Left lung (tissue), 10 donors: ENCODE measurements around the gene MT1F. TPM values are rescaled to one million over a fixed set of nuclear protein-coding genes. Genes with fewer than 3 reads are reported as not detected.
"Not testable (repeated sequence)": the region's sequence is repeated elsewhere in the genome, so short reads cannot be mapped to it uniquely, and the experiment has no call there.

Experiments used
- ATAC-seq: fragments of 200-7000 bp; cut with Tn5 transposase; one replicate; pipeline ENCODE4 v1.9.1; 2020; ENCODE audit warnings: moderate library complexity
- DNase-seq, 4 donors: peaks; one replicate each; pipeline ENCODE4 v3.0.0-alpha.2; 2013 to 2020
- H3K27ac ChIP-seq, 2 donors: fragments of 200-600 bp; sonication (generic) in 1 of 2; one replicate each; pipeline versions ENCODE4 v1.5.0 to v1.8.0; 2020 to 2021
- H3K27me3 ChIP-seq, 2 donors: fragments of 200-600 bp; sonication (generic) in 1 of 2; one replicate each; pipeline versions ENCODE4 v1.5.0 to v1.8.0; 2020 to 2021
- H3K36me3 ChIP-seq, 2 donors: fragments of 200-600 bp; sonication (generic) in 1 of 2; one replicate each; pipeline versions ENCODE4 v1.5.0 to v1.8.0; 2020 to 2021
- H3K4me1 ChIP-seq, 2 donors: fragments of 200-600 bp; one replicate each; pipeline ENCODE4 v1.8.0; 2021
- H3K4me3 ChIP-seq, 2 donors: fragments of 200-600 bp; sonication (generic) in 1 of 2; one replicate each; pipeline versions ENCODE4 v1.5.0 to v1.8.0; 2020 to 2021; ENCODE audit warnings: mild to moderate bottlenecking in 1 of 2
- H3K9me3 ChIP-seq, 2 donors: fragments of 200-600 bp; sonication (generic) in 1 of 2; one replicate each; pipeline versions ENCODE4 v1.5.0 to v1.8.0; 2020 to 2021
- intact Hi-C, 2 donors: fragments of 100-400 bp; cut with DNase I; formaldehyde crosslinking; loops; one replicate each; pipeline versions ENCODE4 v1.11.2 to v1.14.2; 2022
- polyA plus RNA-seq, 6 donors: library from polyadenylated mRNA; unstranded; fragments of 120-200 nt; gene quantifications; one replicate each; pipeline ENCODE4 v1.2.1, GENCODE V29; 2013; ENCODE audit not compliant: insufficient read length in 6 of 6
- total RNA-seq, 2 donors: library from RNA; stranded (reverse); fragmentation: NEBNext Ultra II Directional; extraction: Animal tissue kit (Norgen Biotek cat#: 25700); gene quantifications; one replicate each; pipeline ENCODE4 v1.2.1, GENCODE V29; 2021
- TF ChIP-seq, protein P1 (sequence below), 2 donors: fragments of 200-600 bp; sonication (generic) in 1 of 2; IDR thresholded peaks; one replicate each; pipeline versions ENCODE4 v1.5.0 to v1.8.0; 2021; ENCODE audit warnings: antibody characterized with exemption in 2 of 2
- donor health status: DM: no; HTN: yes; CAD: no.
- donor health status: DM: no; HTN: no; CAD: no.

MT1F gene
- total and polyA plus RNA-seq, 8 donors, result 4.2 to 14.8 (median 7.5) TPM

DNA sequence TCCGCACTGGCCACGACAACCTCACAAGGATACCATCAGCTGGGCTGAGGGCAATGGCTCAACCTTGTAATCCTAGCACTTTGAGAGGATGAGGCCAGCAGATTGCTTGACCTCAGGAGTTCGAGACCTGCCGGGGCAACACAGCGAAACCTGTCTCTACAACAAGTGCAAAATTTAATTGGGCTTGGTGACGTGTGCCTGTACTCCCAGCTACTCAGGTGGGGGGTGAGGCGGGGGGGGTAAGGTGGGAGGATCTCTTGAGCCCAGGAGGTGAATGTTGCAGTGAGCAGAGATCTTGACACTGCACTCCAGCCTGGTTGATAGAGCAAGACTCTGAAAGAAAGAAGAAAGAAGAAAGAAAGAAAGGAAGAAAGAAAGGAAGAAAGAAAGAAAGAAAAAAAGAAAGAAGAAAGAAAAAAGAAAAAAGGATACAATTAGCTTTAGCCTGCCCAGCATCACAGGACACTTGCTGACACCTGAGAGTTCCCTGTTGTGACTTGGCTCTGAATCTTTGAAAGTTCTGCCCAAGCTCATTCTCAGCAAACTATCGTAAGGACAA lies 37.3 kb upstream of the MT1F start:
- DNase-seq, result no peak
- intact Hi-C loops, result no loop called here
- Histone ChIP-seq H3K4me1 (peaks cover 0 to 21% of the 10 kb centered on the region in 2 donors), H3K27me3 (peaks cover 0 to 44% of the 10 kb centered on the region in 2 donors), H3K4me3 (no peak overlapping the region), H3K27ac (no peak overlapping the region), H3K9me3 (no peaks in the 10 kb centered on the region), H3K36me3 (no peaks in the 10 kb centered on the region)
- TF ChIP-seq, protein P1, sequence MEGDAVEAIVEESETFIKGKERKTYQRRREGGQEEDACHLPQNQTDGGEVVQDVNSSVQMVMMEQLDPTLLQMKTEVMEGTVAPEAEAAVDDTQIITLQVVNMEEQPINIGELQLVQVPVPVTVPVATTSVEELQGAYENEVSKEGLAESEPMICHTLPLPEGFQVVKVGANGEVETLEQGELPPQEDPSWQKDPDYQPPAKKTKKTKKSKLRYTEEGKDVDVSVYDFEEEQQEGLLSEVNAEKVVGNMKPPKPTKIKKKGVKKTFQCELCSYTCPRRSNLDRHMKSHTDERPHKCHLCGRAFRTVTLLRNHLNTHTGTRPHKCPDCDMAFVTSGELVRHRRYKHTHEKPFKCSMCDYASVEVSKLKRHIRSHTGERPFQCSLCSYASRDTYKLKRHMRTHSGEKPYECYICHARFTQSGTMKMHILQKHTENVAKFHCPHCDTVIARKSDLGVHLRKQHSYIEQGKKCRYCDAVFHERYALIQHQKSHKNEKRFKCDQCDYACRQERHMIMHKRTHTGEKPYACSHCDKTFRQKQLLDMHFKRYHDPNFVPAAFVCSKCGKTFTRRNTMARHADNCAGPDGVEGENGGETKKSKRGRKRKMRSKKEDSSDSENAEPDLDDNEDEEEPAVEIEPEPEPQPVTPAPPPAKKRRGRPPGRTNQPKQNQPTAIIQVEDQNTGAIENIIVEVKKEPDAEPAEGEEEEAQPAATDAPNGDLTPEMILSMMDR (IDR thresholded peaks at IDR 0.05), result no peak
- ATAC-seq, result no peak

DNA sequence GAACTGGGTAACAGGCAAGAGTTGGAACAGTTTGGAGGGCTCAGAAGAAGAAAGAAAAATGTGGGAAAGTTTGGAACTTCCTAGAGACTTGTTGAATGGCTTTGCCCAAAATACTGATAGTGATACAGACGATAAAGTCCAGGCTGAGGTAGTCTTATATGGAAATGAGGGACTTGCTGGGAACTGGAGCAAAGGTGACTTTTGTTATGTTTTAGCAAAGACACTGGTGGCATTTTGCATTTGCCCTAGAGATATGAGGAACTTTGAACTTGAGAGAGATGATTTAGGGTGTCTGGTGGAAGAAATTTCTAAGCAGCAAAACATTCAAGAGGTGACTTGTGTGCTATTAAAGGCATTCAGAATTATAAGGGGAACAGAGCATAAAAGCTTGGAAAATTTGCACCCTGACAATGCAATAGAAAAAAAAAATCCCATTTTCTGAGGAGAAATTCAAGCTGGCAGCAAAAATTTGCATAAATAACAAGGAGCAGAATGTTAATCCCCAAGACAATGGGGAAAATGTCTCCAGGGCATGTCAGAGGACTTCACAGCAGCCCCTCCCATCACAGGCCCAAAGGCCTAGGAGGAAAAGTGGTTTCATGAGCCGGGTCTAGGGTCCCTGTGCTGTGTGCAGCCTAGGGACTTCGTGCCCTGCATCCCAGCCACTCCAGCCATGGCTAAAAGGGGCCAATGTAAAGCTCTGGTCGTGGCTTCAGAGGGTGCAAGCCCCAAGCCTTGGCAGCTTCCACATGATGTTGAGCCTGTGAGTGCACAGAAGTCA lies 35.9 kb upstream of the MT1F start:
- H3K36me3 ChIP-seq, H3K4me3 ChIP-seq, H3K9me3 ChIP-seq, ATAC-seq, H3K27ac ChIP-seq, DNase-seq, intact Hi-C loops: not testable (repeated sequence)
- H3K4me1 ChIP-seq, result peaks cover 5 to 32% of the 10 kb centered on the region in 2 donors
- peaks cover 0 to 54% of the 10 kb centered on the region in 2 donors for H3K27me3 ChIP-seq

DNA sequence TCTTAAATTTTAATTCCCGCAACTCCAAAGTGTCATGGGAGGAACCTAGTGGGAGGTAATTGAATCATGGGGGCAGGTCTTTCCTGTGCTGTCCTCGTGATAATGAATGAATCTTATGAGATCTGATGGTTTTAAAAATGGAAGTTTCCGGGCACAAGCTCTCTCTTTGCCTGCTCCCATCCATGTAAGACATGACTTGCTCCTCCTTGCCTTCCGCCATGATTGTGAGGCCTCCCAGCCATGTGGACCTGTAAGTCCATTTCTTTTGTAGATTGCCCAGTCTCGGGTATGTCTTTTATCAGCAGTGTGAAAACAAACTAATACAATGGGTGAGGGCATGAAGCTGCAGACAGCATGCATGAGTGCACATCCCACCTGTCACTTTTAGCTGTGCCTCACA lies 34.6 kb upstream of the MT1F start:
- H3K27ac ChIP-seq, DNase-seq, ATAC-seq, H3K9me3 ChIP-seq, intact Hi-C loops, H3K4me3 ChIP-seq, H3K36me3 ChIP-seq: not testable (repeated sequence)
- H3K4me1 ChIP-seq, result peaks cover 5 to 23% of the 10 kb centered on the region in 2 donors
- H3K27me3 ChIP-seq, result peaks cover 0 to 54% of the 10 kb centered on the region in 2 donors

GRCh38 chr16:56623637-56624036 lies 34.1 kb upstream of the MT1F start:
- intact Hi-C loops, result no loop called here
- H3K4me3 ChIP-seq, result no peak overlapping the region
- ATAC-seq (no peak), DNase-seq (no peak)
- H3K27me3 ChIP-seq, result peaks cover 0 to 51% of the 10 kb centered on the region in 2 donors
- peaks cover 5 to 23% of the 10 kb centered on the region in 2 donors for H3K4me1 ChIP-seq
- H3K27ac ChIP-seq, result no peak overlapping the region
- no peaks in the 10 kb centered on the region for H3K9me3 ChIP-seq
- H3K36me3 ChIP-seq, result no peaks in the 10 kb centered on the region
- TF ChIP-seq, protein P1 (IDR thresholded peaks at IDR 0.05), result no peak

- Histone ChIP-seq H3K9me3 (no peaks in the 10 kb centered on the region), H3K36me3 (no peaks in the 10 kb centered on the region), H3K4me3 (peak within 1 kb of the TSS; percentile 46 to 50), H3K4me1 (peaks cover 5 to 23% of the 10 kb centered on the region in 2 donors), H3K27me3 (peaks cover 0 to 42% of the 10 kb centered on the region in 2 donors), H3K27ac (peak within 1 kb of the TSS; percentile 80 to 90)
- ATAC-seq (peak; percentile 92), DNase-seq (peak in 1 of 4 donors; percentile 89)
- intact Hi-C loops, result no loop called here
- TF ChIP-seq, protein P1 (IDR thresholded peaks at IDR 0.05), result no peak
Measured at GRCh38 chr16:56625140-56625942, 32.4 kb upstream of the MT1F start, which contains the start of gene MT1E. Gene MT1E (plus strand): TSS chr16:56625781. CDS start chr16:56625852, 71 bp downstream.
